GM04503 (cell line): ENCODE measurements around the gene TBX4.

ENCODE experiments used
- DNase-seq: peaks from one replicate; pipeline ENCODE4 v3.0.0-alpha.2; 2012; ENCODE audit warnings: low read depth

TBX4 gene

DNA sequence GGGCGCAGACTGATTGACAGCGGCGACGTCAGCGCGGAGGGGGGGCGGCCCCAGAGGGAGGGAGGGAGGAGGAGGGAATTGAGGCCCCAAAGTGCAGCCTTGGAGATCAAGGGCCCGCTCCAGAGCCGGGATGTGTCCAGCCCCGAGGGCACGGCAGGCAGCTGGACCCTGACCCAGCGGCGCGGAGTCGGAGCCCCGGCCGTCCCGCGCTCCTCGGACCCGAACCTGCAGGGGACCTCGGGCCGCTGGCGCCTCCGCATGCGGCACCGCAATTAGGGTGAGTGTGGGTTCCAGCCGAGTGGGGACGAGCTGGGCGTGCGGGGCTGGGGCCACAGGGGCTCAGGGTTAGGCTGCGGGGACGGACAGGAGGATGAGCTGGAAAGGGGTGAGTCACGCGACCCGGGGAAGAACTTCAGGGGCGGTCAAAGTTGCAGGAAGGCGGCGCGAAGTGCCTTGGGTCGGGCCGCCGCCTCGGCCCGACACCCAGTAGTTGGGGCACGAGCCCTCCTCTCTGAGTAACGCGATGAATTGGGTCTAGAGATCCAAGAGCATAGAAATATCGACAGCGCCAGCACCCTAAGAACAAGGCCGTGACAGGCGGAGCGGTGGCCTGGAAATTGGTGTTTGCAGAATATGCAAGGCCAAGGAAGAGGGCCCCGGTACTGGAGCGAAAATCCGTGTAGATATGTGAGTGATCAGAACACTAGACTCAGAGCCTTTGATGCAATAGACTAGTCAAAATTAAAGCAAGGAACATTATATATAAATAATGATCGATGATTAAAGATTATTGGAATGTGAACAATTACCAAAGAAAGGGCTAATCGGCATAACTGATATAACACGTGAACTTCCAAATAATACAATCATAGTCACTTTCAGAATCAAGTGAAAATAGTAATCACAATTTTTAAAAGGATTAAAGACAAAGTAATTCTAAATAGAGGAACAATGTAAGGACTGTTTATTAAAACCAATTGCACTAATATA, at the start of gene TBX4:
TBX4 (plus strand) TSS at position 122 of the 990 bp plus-strand sequence. CDS start 4,069 bp downstream, outside the sequence.
- DNase-seq = no peak

- no peak for DNase-seq
These were observed 49.0 kb upstream of the TBX4 start for GRCh38 chr17:61402978-61403800.

DNA sequence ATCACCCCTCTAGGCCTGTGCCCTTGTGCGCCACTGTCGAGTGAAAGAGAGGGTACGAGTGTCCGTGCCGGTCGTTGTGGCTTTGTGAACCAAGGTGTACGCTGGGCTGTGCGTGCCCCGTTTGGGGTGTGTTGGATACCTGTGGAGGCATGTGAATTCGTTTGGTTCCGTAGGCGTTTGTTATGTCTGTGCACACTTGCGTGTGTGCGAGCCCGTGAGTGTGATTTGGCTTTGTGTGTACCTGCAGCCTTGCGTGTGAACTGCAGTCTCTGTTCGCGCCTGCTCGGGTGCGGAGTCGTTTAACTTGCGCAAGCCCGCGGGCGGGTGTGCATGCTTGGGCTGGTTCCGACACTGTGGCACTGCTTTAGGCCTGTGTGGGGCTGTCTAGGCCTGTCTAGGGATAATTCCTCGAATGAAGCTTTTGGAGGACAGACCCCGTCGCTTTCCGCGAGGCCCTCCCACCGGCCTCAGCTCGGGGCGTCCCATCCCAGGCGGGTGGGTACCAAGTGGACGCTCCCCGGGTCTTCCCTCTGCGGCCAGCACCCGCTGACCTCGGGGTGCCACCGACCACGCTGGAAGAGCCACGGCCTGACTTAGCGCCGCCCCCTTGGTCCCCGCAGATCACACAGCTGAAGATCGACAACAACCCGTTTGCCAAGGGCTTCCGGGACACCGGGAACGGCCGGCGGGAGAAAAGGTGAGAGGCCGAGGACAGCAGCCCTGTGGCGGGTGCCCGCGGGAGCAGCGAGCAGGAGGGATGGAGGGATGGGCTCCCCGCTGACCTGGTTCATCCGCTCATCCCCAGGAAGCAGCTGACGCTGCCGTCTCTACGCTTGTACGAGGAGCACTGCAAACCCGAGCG, 48.2 kb upstream of the TBX4 start:
- DNase-seq = no peak

DNA sequence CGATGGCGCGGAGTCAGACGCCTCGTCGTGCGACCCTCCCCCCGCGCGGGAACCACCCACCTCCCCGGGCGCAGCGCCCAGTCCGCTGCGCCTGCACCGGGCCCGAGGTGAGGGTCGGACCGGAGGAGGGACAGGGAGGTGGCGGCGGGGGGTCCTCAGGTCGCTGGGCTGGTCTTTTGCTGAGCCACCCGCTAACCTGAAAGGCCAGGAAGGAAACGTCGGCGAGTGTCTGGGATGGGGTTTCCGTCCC, 47.6 kb upstream of the TBX4 start:
- DNase-seq = no peak

GRCh38 chr17:61404913-61405685, 47.1 kb upstream of the TBX4 start:
- DNase-seq = no peak

GRCh38 chr17:61405686-61406536, 46.3 kb upstream of the TBX4 start:
- DNase-seq = no peak

GRCh38 chr17:61406537-61406845, 45.7 kb upstream of the TBX4 start:
- DNase-seq = no peak

DNA sequence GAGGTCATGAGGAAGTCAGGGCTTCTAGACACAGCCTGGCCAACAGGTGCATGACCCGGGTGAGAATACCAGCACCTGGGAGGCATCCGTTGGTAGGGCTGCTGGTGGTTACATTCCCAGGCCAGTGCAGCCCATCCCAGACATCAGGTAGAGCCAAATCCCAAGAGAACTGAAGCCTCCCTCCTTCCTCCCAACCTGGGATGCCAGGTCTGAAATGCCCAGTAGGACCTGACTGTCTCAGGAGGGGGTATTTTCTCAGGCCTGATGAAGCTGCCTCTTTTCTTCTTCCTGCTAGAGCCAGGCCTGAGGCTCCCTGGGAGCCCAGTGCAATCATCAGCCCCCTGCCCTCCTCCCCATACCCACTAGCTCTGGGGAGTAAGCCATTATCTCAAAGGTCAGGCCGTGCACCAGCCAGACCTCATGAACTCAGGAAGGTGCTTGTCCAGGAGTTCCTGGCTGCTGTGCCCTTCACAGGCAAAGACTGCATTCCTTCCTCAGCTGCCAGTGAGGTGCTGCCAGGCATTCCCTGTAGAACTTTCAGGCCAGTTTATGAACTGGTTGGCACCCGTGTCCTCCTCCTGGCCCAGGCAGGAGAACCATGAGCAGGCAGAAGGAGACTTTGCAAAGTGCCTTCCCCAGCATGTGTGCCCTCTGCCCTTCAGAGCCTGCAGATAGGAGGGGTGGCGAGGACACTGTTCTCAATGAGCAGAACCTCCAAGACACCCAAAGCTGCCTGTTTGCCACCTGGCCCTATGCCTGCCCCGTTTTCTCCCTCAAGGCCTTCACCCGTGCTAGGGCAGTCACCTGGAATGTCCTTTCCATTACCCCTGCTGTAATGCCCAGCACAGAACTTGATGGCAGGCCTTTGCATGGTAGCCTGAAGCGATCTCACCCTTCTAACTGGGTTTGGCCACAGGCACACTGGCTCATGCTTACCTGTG, 45.0 kb upstream of the TBX4 start:
- DNase-seq = no peak

- no peak for DNase-seq
These were observed 43.8 kb upstream of the TBX4 start for GRCh38 chr17:61408151-61409041.

- DNase-seq = no peak
These were observed 42.7 kb upstream of the TBX4 start for GRCh38 chr17:61409301-61410112.

GRCh38 chr17:61410141-61411010, 41.8 kb upstream of the TBX4 start:
- no peak for DNase-seq

DNA sequence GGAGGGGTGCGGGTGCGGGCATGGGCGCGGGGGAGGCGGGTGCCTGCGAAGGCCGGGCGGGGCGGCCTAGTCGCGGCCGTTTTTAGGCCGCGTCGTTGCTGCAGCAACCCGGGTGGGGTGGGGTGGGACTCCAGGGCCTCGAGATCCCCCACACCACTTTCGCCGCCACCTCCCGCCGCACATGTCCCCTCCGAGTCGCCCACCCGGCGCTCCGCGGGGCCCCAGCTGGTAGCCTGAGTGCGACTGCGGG, 41.3 kb upstream of the TBX4 start:
- DNase-seq = no peak

- no peak for DNase-seq
These were observed 40.7 kb upstream of the TBX4 start for GRCh38 chr17:61411261-61412142.

GRCh38 chr17:61412143-61412859, 39.9 kb upstream of the TBX4 start:
- no peak for DNase-seq
